Astrocyte of the cerebellum (primary cell): Measurements from ENCODE around the gene RALGAPA2.

Experiments used
- DNase-seq: peaks from one replicate; pipeline ENCODE4 v3.0.0-alpha.2; 2011; ENCODE audit warnings: low read depth
- H3K4me3 ChIP-seq: 2 replicates; pipeline ENCODE4 v1.5.1; 2011; ENCODE audit warnings: mild to moderate bottlenecking, low read depth, low read length, moderate library complexity
- CTCF ChIP-seq: IDR thresholded peaks from 2 replicates; pipeline ENCODE4 v1.5.1; 2012; ENCODE audit warnings: low read length, low read depth, moderate library complexity, mild to moderate bottlenecking; ENCODE audit errors: missing control alignments
- in situ Hi-C: cut with HindIII; loops from 2 replicates; pipeline ENCODE4 v1.10.0; 2017; ENCODE audit warnings: low sequenced_read_pairs

Gene RALGAPA2

DNA sequence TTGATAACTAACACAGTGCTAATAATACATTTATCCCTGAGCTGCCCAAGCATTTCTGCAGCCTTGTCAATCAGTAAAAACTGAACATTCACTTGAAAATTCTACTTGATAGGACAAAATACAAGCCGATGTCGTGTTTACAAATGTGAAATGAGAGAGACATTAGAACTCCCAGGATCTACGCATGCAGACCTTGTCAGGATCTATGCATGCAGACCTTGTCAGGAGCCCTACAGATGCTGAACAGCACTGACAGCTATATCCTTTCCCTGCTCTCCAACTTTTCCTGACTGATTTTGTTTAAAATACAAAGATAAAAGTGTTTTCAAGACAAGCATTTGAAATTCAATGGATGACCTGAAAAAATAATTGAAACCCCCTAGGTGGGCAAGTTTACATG lies 315.6 kb downstream of the RALGAPA2 start:
- TF ChIP-seq CTCF = no peak
- in situ Hi-C loops = no loop called here
- H3K4me3 ChIP-seq = no peak overlapping the region
- no peak for DNase-seq

GRCh38 chr20:20395903-20396568 lies 316.4 kb downstream of the RALGAPA2 start:
- in situ Hi-C loops = no loop called here
- DNase-seq = no peak
- no peak for TF ChIP-seq CTCF
- no peak overlapping the region for H3K4me3 ChIP-seq

DNA sequence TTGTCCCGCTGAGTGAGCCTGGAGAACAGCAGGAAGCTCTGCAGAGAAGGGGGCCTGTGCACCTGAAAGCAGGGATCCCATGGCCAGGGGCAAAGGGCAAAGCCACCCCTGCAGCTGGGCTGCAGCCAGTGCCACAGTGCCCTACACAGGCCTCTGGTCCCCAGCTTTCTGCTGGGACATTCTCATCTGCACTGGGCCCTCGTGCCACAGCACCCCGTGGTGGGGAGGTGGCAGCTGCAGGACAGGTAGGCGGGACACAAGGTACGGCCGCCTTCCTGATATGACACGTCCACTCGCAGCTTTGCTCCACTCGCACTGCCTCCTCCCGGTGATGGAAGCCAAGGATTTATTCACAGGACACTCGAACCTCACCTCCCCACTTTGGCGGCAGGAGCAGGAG lies 317.4 kb downstream of the RALGAPA2 start:
- no peak for DNase-seq
- TF ChIP-seq CTCF = no peak
- in situ Hi-C loops = no loop called here
- no peak overlapping the region for H3K4me3 ChIP-seq

- TF ChIP-seq CTCF = no peak
- in situ Hi-C loops = no loop called here
- no peak overlapping the region for H3K4me3 ChIP-seq
- no peak for DNase-seq
These were observed 319.0 kb downstream of the RALGAPA2 start for GRCh38 chr20:20393207-20394120.

DNA sequence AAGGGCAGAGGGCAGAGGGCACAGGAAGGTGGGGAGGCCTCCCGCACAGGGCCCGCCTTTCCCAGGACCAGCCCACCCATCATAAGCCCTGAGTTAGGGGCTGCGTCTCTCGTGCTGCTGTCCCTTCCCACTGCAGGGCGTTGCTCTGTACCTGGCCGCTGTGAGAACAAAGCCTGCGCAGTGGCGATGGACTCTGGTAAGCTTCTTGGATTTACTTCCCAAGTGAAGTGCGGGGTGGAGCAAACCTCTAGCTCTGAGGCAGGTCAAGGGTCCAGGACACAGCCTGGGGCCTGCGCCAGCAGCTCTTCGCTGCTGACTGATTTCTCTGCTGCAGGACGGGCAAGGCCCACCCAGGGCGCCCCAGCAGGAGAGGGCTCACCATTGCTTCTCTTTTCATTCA lies 320.7 kb downstream of the RALGAPA2 start:
- no peak for TF ChIP-seq CTCF
- DNase-seq = no peak
- in situ Hi-C loops = no loop called here
- H3K4me3 ChIP-seq = no peak overlapping the region

DNA sequence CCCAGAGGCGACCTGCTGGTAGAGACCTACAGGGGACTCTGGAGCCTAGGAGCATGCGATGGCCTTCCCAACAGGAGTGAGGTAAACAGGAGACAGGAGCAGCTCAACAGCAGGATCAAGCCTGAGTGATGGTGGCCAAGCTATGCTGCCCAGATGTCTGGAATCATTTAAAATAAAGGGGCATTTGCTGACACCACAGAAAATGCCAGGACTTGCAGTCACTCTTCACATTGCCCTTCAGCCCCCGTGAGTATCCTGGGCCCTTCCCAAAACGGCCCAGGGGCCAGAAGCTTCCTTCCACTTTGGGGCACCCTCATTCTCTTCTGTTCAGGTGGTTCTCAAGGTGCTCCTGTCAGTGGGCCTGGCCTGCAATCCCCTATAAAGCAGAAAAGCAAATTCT lies 321.3 kb downstream of the RALGAPA2 start:
- no peak for DNase-seq
- TF ChIP-seq CTCF = no peak
- H3K4me3 ChIP-seq = no peak overlapping the region
- in situ Hi-C loops = no loop called here
